CD4-positive, alpha-beta T cell (primary cell): Measurements from ENCODE around the gene COQ8B. TPM values are rescaled to one million over a fixed set of nuclear protein-coding genes. Genes with fewer than 3 reads are reported as not detected.
A peak's percentile ranks its signal among the peaks of the same experiment; 100 is the strongest.

ENCODE experiments used
- ATAC-seq: fragments of 200-7000 bp; cut with Tn5 transposase; one replicate; pipeline ENCODE4 v1.10.0; 2022; ENCODE audit warnings: mild to moderate bottlenecking; ENCODE audit not compliant: poor library complexity
- CTCF ChIA-PET: fragments of 350-600 bp; sonication (Branson Sonifier 250); formaldehyde crosslinking; loops from one replicate; lab custom pipeline; 2021; ENCODE audit warnings: antibody characterized with exemption, inconsistent platforms; lab: Charles Lee
- POLR2A ChIA-PET: fragments of 350-600 bp; sonication (Branson Sonifier 250); formaldehyde crosslinking; loops from one replicate; lab custom pipeline; 2021; ENCODE audit warnings: antibody characterized with exemption, inconsistent platforms; lab: Charles Lee
- DNase-seq, 14 experiments: peaks; one replicate each; pipeline ENCODE4 v3.0.0-alpha.2; 2013 to 2020; ENCODE audit warnings: mixed read lengths in 2 of 14
- H3K27ac ChIP-seq, 2 donors: one replicate each; pipeline versions ENCODE4 v1.5.1 to v1.7.0; 2013; ENCODE audit warnings: low read length in 2 of 2, low read depth in 1 of 2, mild to moderate bottlenecking in 1 of 2
- H3K27me3 ChIP-seq, 2 experiments: 1 replicate in 1 of 2; 2 replicates in 1 of 2; pipeline versions ENCODE4 v1.6.1 to v1.7.0; 2013; ENCODE audit warnings: low read length in 2 of 2, control low read depth in 1 of 2, mild to moderate bottlenecking in 1 of 2, moderate library complexity in 1 of 2; ENCODE audit not compliant: insufficient read depth in 2 of 2, control insufficient read depth in 1 of 2
- H3K36me3 ChIP-seq: one replicate; pipeline ENCODE4 v1.6.1; 2013; ENCODE audit warnings: low read length, control low read depth; ENCODE audit not compliant: insufficient read depth
- H3K4me1 ChIP-seq: one replicate; pipeline ENCODE4 v1.6.1; 2013; ENCODE audit warnings: low read length, control low read depth; ENCODE audit not compliant: insufficient read depth
- H3K4me3 ChIP-seq: one replicate; pipeline ENCODE4 v1.5.1; 2013; ENCODE audit warnings: mild to moderate bottlenecking, low read length, moderate library complexity
- H3K9me3 ChIP-seq, 2 experiments: 1 replicate in 1 of 2; 2 replicates in 1 of 2; pipeline versions ENCODE4 v1.6.1 to v1.7.0; 2013; ENCODE audit warnings: low read length in 2 of 2, mild to moderate bottlenecking in 2 of 2, control low read depth in 1 of 2, moderate library complexity in 1 of 2; ENCODE audit not compliant: control insufficient read depth in 1 of 2, insufficient read depth in 1 of 2
- H3K27ac Mint-ChIP-seq: one replicate; pipeline ENCODE4 v1.8.0; 2020; ENCODE audit warnings: mixed read lengths
- H3K27me3 Mint-ChIP-seq: one replicate; pipeline ENCODE4 v1.8.0; 2021; ENCODE audit warnings: mixed read lengths
- H3K36me3 Mint-ChIP-seq: one replicate; pipeline ENCODE4 v1.8.0; 2021; ENCODE audit warnings: low read depth, mixed read lengths
- H3K4me1 Mint-ChIP-seq: one replicate; pipeline ENCODE4 v1.8.0; 2021; ENCODE audit warnings: low read depth, mixed read lengths
- H3K4me3 Mint-ChIP-seq: one replicate; pipeline ENCODE4 v1.8.0; 2020; ENCODE audit warnings: mild to moderate bottlenecking, mixed read lengths
- H3K9me3 Mint-ChIP-seq: one replicate; pipeline ENCODE4 v1.8.0; 2020; ENCODE audit warnings: mixed read lengths
- CTCF ChIP-seq: fragments of 200-600 bp; IDR thresholded peaks from one replicate; pipeline ENCODE4 v1.8.0; 2022; ENCODE audit warnings: antibody characterized with exemption, mild to moderate bottlenecking
- intact Hi-C, 2 experiments: fragments of 100-400 bp; cut with DNase I in 1 of 2; cut with micrococcal nuclease in 1 of 2; formaldehyde crosslinking; loops; one replicate each; pipeline versions ENCODE4 v1.15.1 to v1.9.0; 2023 to 2025; cut with DNase I, micrococcal nuclease
- total RNA-seq, 174 experiments: library from RNA in 2 of 174; stranded (reverse) in 2 of 174; gene quantifications; one replicate each; pipeline ENCODE4 v1.2.3 and lab custom pipeline; 2021 to 2026

Gene COQ8B
- total RNA-seq, 2 experiments from 2014 or later = 16.4 to 18.3 TPM

GRCh38 chr19:40747536-40747935 lies 30.9 kb upstream of the COQ8B start:
- Histone ChIP-seq H3K27ac (no peak overlapping the region), H3K4me3 (no peak overlapping the region), H3K27me3 (no peaks in the 10 kb centered on the region), H3K36me3 (no peaks in the 10 kb centered on the region), H3K9me3 (no peaks in the 10 kb centered on the region), H3K4me1 (peaks cover 29% of the 10 kb centered on the region)
- Mint-ChIP-seq H3K27me3 (no peaks in the 10 kb centered on the region), H3K27ac (no peak overlapping the region), H3K36me3 (peaks cover 23% of the 10 kb centered on the region), H3K4me3 (no peak overlapping the region), H3K4me1 (peaks cover 31% of the 10 kb centered on the region), H3K9me3 (no peaks in the 10 kb centered on the region)
- no peak for TF ChIP-seq CTCF
- ChIA-PET CTCF (interaction anchor here (0.6 to 1.2 kb wide), 2 partner anchors 15 to 59 kb away, joined by 3 to 4 read pairs; no protein-coding TSS in a partner anchor), POLR2A (interaction anchor here (1.5 to 1.6 kb wide), 3 partner anchors 9 to 56 kb away, joined by 5 read pairs; partner anchors contain the start of gene RAB4B)
- intact Hi-C loops = no loop called here
- DNase-seq = no peak
- ATAC-seq = no peak

GRCh38 chr19:40745402-40745780 lies 28.7 kb upstream of the COQ8B start:
- Histone ChIP-seq H3K9me3 (no peaks in the 10 kb centered on the region), H3K4me3 (no peak overlapping the region), H3K4me1 (peaks cover 15% of the 10 kb centered on the region), H3K27me3 (no peaks in the 10 kb centered on the region), H3K27ac (no peak overlapping the region), H3K36me3 (no peaks in the 10 kb centered on the region)
- Mint-ChIP-seq H3K9me3 (no peaks in the 10 kb centered on the region), H3K27me3 (no peaks in the 10 kb centered on the region), H3K27ac (no peak overlapping the region), H3K4me1 (peaks cover 11% of the 10 kb centered on the region), H3K4me3 (no peak overlapping the region), H3K36me3 (peaks cover 4% of the 10 kb centered on the region)
- no peak for TF ChIP-seq CTCF
- DNase-seq = no peak
- intact Hi-C loops = no loop called here
- ChIA-PET POLR2A (interaction anchor here (1.0 to 1.6 kb wide), 2 partner anchors 11 to 53 kb away, joined by 4 to 6 read pairs; partner anchors contain the start of gene EGLN2), CTCF (interaction anchor here (2.1 kb wide), 1 partner anchor 62 kb away, joined by 4 read pairs; no protein-coding TSS in a partner anchor)
- no peak for ATAC-seq

GRCh38 chr19:40744554-40745401 lies 28.1 kb upstream of the COQ8B start:
- H3K27ac Mint-ChIP-seq = no peak overlapping the region
- peaks cover 5% of the 10 kb centered on the region for H3K4me1 Mint-ChIP-seq
- no peaks in the 10 kb centered on the region for H3K9me3 Mint-ChIP-seq
- Histone ChIP-seq H3K4me3 (no peak overlapping the region), H3K36me3 (peaks cover 5% of the 10 kb centered on the region), H3K27me3 (no peaks in the 10 kb centered on the region), H3K27ac (no peak overlapping the region), H3K9me3 (no peaks in the 10 kb centered on the region), H3K4me1 (peaks cover 10% of the 10 kb centered on the region)
- peaks cover under 1% of the 10 kb centered on the region for H3K36me3 Mint-ChIP-seq
- intact Hi-C loops = no loop called here
- ATAC-seq = no peak
- no peak for TF ChIP-seq CTCF
- POLR2A ChIA-PET = interaction anchor here (1.0 to 1.6 kb wide), 2 partner anchors 12 to 54 kb away, joined by 4 to 6 read pairs; partner anchors contain the start of gene EGLN2
- CTCF ChIA-PET = interaction anchor here (2.1 kb wide), 1 partner anchor 62 kb away, joined by 4 read pairs; no protein-coding TSS in a partner anchor
- H3K27me3 Mint-ChIP-seq = no peaks in the 10 kb centered on the region
- peak in 4 of 14 experiments; percentile 36 to 46 (median 42) for DNase-seq
- no peak overlapping the region for H3K4me3 Mint-ChIP-seq
